Tibial artery (tissue), 4 donors: ENCODE data around the gene PRPF38A.

Experiments
- DNase-seq, 2 donors: peaks; one replicate each; pipeline ENCODE4 v3.0.0-alpha.2; 2019
- H3K27ac ChIP-seq, 2 donors: fragments of 200-600 bp; sonication (generic) in 1 of 2; 1 replicate in 1 of 2; 2 replicates in 1 of 2; pipeline ENCODE4 v1.5.1; 2018 to 2019; ENCODE audit warnings: mild to moderate bottlenecking in 1 of 2
- H3K27me3 ChIP-seq, 2 donors: fragments of 200-600 bp; sonication (generic) in 1 of 2; one replicate each; pipeline versions ENCODE4 v1.5.1 to v1.6.0; 2016 to 2019
- H3K36me3 ChIP-seq, 3 donors: fragments of 200-600 bp; sonication (generic) in 2 of 3; one replicate each; pipeline ENCODE4 v1.5.1; 2016 to 2019; ENCODE audit warnings: mild to moderate bottlenecking in 2 of 3
- H3K4me1 ChIP-seq, 4 donors: fragments of 200-600 bp; sonication (generic) in 2 of 4; 1 replicate in 3 of 4; 2 replicates in 1 of 4; pipeline ENCODE4 v1.5.1; 2016 to 2019
- H3K4me3 ChIP-seq, 2 donors: fragments of 200-600 bp; sonication (generic) in 1 of 2; 1 replicate in 1 of 2; 2 replicates in 1 of 2; pipeline ENCODE4 v1.5.1; 2018 to 2019; ENCODE audit warnings: mild to moderate bottlenecking in 2 of 2
- H3K9me3 ChIP-seq, 3 donors: fragments of 200-600 bp; sonication (generic) in 1 of 3; one replicate each; pipeline ENCODE4 v1.5.1; 2016 to 2019
- intact Hi-C: fragments of 100-400 bp; cut with DNase I; formaldehyde crosslinking; loops from one replicate; pipeline ENCODE4 v1.15.0; 2023; ENCODE audit warnings: low total_unique reads
- TF ChIP-seq, protein P1 (sequence below), 2 experiments: fragments of 200-600 bp in 1 of 2; fragments of 450-650 bp in 1 of 2; IDR thresholded peaks; one replicate each; pipeline ENCODE4 v1.5.1; 2017 to 2019; ENCODE audit warnings: antibody characterized with exemption in 2 of 2, mild to moderate bottlenecking in 1 of 2, moderate library complexity in 1 of 2

The PRPF38A gene

GRCh38 chr1:52444463-52444862 lies 40.1 kb downstream of the PRPF38A start:
- intact Hi-C loops: no loop called here
- Histone ChIP-seq H3K9me3 (no peaks in the 10 kb centered on the region), H3K4me1 (no peaks in the 10 kb centered on the region), H3K27ac (no peak overlapping the region), H3K36me3 (peaks cover 30 to 60% (median 31%) of the 10 kb centered on the region in 3 donors), H3K4me3 (no peak overlapping the region), H3K27me3 (no peaks in the 10 kb centered on the region)
- DNase-seq: no peak
- TF ChIP-seq, protein P1, sequence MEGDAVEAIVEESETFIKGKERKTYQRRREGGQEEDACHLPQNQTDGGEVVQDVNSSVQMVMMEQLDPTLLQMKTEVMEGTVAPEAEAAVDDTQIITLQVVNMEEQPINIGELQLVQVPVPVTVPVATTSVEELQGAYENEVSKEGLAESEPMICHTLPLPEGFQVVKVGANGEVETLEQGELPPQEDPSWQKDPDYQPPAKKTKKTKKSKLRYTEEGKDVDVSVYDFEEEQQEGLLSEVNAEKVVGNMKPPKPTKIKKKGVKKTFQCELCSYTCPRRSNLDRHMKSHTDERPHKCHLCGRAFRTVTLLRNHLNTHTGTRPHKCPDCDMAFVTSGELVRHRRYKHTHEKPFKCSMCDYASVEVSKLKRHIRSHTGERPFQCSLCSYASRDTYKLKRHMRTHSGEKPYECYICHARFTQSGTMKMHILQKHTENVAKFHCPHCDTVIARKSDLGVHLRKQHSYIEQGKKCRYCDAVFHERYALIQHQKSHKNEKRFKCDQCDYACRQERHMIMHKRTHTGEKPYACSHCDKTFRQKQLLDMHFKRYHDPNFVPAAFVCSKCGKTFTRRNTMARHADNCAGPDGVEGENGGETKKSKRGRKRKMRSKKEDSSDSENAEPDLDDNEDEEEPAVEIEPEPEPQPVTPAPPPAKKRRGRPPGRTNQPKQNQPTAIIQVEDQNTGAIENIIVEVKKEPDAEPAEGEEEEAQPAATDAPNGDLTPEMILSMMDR (IDR thresholded peaks at IDR 0.05): no peak

DNA sequence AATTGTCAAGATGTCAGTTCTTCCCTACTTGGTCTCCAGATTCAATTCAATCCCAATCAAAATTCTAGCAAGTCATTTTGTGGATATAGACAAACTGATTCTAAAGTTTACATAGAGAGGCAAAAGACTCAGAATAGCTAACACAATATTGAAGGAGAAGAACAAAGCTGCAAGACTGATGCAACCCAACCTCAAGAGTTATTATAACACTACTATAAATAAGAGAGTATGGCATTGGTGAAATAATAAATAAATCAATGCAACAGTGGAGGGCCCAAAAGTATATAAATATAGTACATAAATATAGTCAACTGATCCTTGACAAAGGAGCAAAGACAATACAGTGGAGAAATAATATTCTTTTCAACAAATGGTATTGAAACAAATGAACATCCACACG lies 49.7 kb downstream of the PRPF38A start:
- peaks cover 7 to 36% (median 20%) of the 10 kb centered on the region in 3 donors for H3K36me3 ChIP-seq
- no peak for DNase-seq
- no peak overlapping the region for H3K27ac ChIP-seq
- no peaks in the 10 kb centered on the region for H3K4me1 ChIP-seq
- no peaks in the 10 kb centered on the region for H3K27me3 ChIP-seq
- TF ChIP-seq, protein P1 (IDR thresholded peaks at IDR 0.05): no peak
- no peaks in the 10 kb centered on the region for H3K9me3 ChIP-seq
- no peak overlapping the region for H3K4me3 ChIP-seq
- intact Hi-C loops: no loop called here

DNA sequence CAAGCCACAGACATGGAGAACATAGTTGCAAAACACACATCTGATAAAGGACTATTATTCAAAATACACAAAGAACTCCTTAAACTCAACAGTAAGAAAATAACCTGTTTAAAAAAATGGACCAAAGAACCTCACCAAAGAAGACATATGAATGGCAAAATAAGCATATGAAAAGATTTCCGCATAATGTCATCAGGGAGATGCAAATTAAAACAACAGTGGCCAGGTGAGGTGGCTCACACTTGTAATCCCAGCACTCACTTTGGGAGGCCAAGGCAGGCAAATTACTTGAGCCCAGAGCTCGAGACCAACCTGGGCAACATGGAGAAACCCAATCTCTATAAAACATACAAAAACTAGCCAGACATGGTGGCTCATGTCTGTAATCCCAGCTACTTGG lies 50.4 kb downstream of the PRPF38A start:
- TF ChIP-seq, protein P1 (IDR thresholded peaks at IDR 0.05): no peak
- intact Hi-C loops: no loop called here
- Histone ChIP-seq H3K4me1 (no peaks in the 10 kb centered on the region), H3K27ac (no peak overlapping the region), H3K9me3 (no peaks in the 10 kb centered on the region), H3K4me3 (no peak overlapping the region), H3K36me3 (peaks cover 7 to 41% (median 20%) of the 10 kb centered on the region in 3 donors), H3K27me3 (no peaks in the 10 kb centered on the region)
- no peak for DNase-seq

- Histone ChIP-seq H3K27me3 (no peaks in the 10 kb centered on the region), H3K4me3 (no peak overlapping the region), H3K27ac (no peak overlapping the region), H3K36me3 (peaks cover 7 to 50% (median 20%) of the 10 kb centered on the region in 3 donors), H3K4me1 (no peaks in the 10 kb centered on the region), H3K9me3 (no peaks in the 10 kb centered on the region)
- no peak for DNase-seq
- intact Hi-C loops: no loop called here
- TF ChIP-seq, protein P1 (IDR thresholded peaks at IDR 0.05): no peak
Measured at GRCh38 chr1:52455686-52456085, 51.3 kb downstream of the PRPF38A start.

DNA sequence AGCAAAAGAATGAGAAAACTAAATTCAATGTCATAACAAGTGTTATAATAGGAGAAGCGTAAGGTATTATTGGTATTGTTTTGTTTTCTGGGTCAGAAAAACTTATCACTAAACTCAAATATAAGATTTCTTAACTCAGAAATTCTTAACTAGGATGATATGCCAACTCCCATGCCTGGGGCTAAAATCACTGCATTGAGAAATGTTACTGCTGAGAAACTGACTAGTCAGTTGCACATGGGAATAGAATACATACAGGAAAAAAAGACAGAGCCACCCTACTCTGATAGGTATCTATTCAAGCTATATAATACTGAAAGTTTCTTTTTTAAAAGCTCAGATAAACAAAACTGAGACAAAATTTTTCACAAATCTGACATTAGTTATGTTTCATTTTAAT lies 56.3 kb downstream of the PRPF38A start:
- Histone ChIP-seq H3K36me3 (peaks cover 0 to 33% (median 7%) of the 10 kb centered on the region in 3 donors), H3K4me3 (no peak overlapping the region), H3K9me3 (no peaks in the 10 kb centered on the region), H3K27me3 (no peaks in the 10 kb centered on the region), H3K27ac (no peak overlapping the region), H3K4me1 (no peaks in the 10 kb centered on the region)
- intact Hi-C loops: no loop called here
- DNase-seq: no peak
- TF ChIP-seq, protein P1 (IDR thresholded peaks at IDR 0.05): no peak

DNA sequence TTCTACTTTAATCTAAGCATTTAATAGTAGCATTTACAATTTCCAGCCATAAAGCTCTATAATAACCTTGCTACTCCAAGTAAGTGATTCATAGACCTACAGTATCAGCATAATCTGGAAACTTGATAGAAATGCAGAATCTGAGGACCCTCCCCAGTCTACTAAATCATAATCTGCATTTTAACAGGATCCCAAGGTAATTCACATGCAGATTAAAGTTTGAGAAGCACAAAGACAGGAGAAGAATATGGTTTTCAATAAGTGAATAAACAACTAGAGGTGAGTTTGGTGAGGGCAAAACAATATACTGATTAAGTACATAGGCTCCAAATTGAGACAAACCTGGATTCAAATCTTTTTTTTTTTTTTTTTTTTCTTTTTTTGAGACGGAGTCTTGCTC lies 57.4 kb downstream of the PRPF38A start:
- Histone ChIP-seq H3K9me3 (no peaks in the 10 kb centered on the region), H3K27ac (no peak overlapping the region), H3K4me1 (no peaks in the 10 kb centered on the region), H3K27me3 (no peaks in the 10 kb centered on the region), H3K4me3 (no peak overlapping the region), H3K36me3 (peaks cover 0 to 29% (median 7%) of the 10 kb centered on the region in 3 donors)
- intact Hi-C loops: no loop called here
- DNase-seq: no peak
- TF ChIP-seq, protein P1 (IDR thresholded peaks at IDR 0.05): no peak
